Uterus (tissue), 4 donors: ENCODE results near the gene KCNQ1. TPM values are rescaled to one million over a fixed set of nuclear protein-coding genes. Genes with fewer than 3 reads are reported as not detected.

Experiments
- DNase-seq, 2 donors: peaks; one replicate each; pipeline ENCODE4 v3.0.0-alpha.2; 2019 to 2020
- H3K27ac ChIP-seq, 2 donors: fragments of 200-600 bp; sonication (generic); 1 replicate in 1 of 2; 2 replicates in 1 of 2; pipeline ENCODE4 v1.5.1; 2016 to 2018
- H3K27me3 ChIP-seq, 2 donors: fragments of 200-600 bp; sonication (generic); one replicate each; pipeline ENCODE4 v1.5.1; 2018 to 2019; ENCODE audit warnings: control low read depth in 1 of 2
- H3K36me3 ChIP-seq, 2 donors: fragments of 200-600 bp; sonication (generic); one replicate each; pipeline ENCODE4 v1.5.1; 2019; ENCODE audit warnings: control low read depth in 1 of 2
- H3K4me1 ChIP-seq, 2 donors: fragments of 200-600 bp; sonication (generic); one replicate each; pipeline ENCODE4 v1.5.1; 2018 to 2019; ENCODE audit warnings: control low read depth in 1 of 2
- H3K4me3 ChIP-seq, 2 donors: fragments of 200-600 bp; sonication (generic); 1 replicate in 1 of 2; 2 replicates in 1 of 2; pipeline ENCODE4 v1.5.1; 2018 to 2019; ENCODE audit warnings: mild to moderate bottlenecking in 1 of 2
- H3K9me3 ChIP-seq, 2 donors: fragments of 200-600 bp; sonication (generic); one replicate each; pipeline ENCODE4 v1.5.1; 2019; ENCODE audit warnings: control low read depth in 1 of 2
- POLR2A ChIP-seq, 2 donors: fragments of 450-650 bp; IDR thresholded peaks; one replicate each; pipeline ENCODE4 v1.6.1; 2016; ENCODE audit warnings: antibody characterized with exemption in 2 of 2, mild to moderate bottlenecking in 1 of 2, moderate library complexity in 1 of 2
- intact Hi-C: fragments of 100-400 bp; cut with DNase I; formaldehyde crosslinking; loops from one replicate; pipeline ENCODE4 v1.15.1; 2023; ENCODE audit warnings: low total_unique reads
- total RNA-seq, 4 donors: library from RNA; depleted of rRNA in 3 of 4; stranded (reverse); fragments of >200 nt in 3 of 4; gene quantifications; one replicate each; pipeline versions ENCODE4 v1.1.0 to v1.2.4, GENCODE V29; 2014 to 2023
- TF ChIP-seq, protein P1 (sequence below), 4 experiments: fragments of 200-600 bp in 2 of 4; fragments of 450-650 bp in 2 of 4; sonication (generic) in 2 of 4; IDR thresholded peaks; one replicate each; pipeline ENCODE4 v1.5.1; 2016 to 2019; ENCODE audit warnings: antibody characterized with exemption in 4 of 4, mild to moderate bottlenecking in 2 of 4, moderate library complexity in 1 of 4
- donor health status: DM: yes; HTN: yes; CAD: no.

The KCNQ1 gene
- total RNA-seq, 4 donors from 2014 or later: 2.6 to 10.4 (median 5.4) TPM

DNA sequence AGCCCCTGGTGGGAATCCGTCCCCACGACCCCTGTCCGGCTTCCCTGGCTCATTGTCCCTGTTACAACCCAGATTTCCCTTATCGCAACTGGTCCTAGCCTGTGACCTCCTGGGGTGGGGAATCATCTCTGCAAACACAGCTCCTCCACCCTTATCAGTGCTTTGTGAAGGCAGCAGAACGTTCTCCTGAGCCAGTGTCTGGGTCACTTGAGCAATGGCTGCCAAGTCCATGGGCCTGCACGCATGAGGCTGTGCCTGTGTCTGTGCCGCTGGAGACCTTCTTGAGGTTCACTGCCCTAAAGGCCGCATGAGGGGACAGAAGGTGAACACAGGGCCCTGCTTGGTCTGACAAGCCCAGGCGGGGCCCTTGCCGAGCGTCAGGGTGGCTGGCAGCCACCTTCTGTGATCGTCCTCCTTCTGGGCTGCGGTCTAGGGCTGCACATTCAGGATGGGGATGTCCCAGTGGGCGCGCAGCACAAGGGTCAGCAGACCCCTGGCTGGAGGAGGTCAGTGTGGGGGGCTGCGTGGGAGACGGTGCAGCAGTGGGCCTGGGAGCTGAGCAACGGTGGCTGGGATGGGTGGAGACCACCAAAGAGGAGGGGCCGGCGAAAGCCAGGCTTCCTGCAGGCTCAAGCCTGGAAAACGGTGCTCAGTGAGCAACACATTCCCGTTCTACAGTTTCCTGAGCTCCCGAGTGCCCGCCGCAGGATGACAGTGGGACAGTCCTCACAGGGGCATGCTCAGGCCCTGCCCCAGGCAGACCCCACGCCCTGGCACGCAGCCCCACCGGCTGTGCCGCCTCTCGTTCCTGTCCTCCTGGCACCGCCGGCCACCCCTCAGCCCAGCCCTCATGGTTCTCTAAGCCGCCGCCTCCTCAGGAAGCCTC is 366.6 kb downstream of the KCNQ1 start:
- intact Hi-C loops: no loop called here
- Histone ChIP-seq H3K27ac (peak overlapping the region; percentile 78 to 80), H3K27me3 (no peaks in the 10 kb centered on the region), H3K9me3 (no peaks in the 10 kb centered on the region), H3K4me1 (peaks cover 20 to 33% of the 10 kb centered on the region in 2 donors), H3K36me3 (no peaks in the 10 kb centered on the region), H3K4me3 (no peak overlapping the region)
- no peak for TF ChIP-seq POLR2A (IDR thresholded peaks at IDR 0.05)
- TF ChIP-seq, protein P1, sequence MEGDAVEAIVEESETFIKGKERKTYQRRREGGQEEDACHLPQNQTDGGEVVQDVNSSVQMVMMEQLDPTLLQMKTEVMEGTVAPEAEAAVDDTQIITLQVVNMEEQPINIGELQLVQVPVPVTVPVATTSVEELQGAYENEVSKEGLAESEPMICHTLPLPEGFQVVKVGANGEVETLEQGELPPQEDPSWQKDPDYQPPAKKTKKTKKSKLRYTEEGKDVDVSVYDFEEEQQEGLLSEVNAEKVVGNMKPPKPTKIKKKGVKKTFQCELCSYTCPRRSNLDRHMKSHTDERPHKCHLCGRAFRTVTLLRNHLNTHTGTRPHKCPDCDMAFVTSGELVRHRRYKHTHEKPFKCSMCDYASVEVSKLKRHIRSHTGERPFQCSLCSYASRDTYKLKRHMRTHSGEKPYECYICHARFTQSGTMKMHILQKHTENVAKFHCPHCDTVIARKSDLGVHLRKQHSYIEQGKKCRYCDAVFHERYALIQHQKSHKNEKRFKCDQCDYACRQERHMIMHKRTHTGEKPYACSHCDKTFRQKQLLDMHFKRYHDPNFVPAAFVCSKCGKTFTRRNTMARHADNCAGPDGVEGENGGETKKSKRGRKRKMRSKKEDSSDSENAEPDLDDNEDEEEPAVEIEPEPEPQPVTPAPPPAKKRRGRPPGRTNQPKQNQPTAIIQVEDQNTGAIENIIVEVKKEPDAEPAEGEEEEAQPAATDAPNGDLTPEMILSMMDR (IDR thresholded peaks at IDR 0.05): no peak
- DNase-seq: no peak

- Histone ChIP-seq H3K36me3 (no peaks in the 10 kb centered on the region), H3K27me3 (no peaks in the 10 kb centered on the region), H3K4me3 (peak overlapping the region in 1 of 2 donors; percentile 0), H3K4me1 (peaks cover 20 to 26% of the 10 kb centered on the region in 2 donors), H3K9me3 (no peaks in the 10 kb centered on the region), H3K27ac (peak overlapping the region; percentile 78 to 80)
- intact Hi-C loops: no loop called here
- no peak for TF ChIP-seq POLR2A (IDR thresholded peaks at IDR 0.05)
- TF ChIP-seq, protein P1 (IDR thresholded peaks at IDR 0.05): no peak
- DNase-seq: peak; percentile 75 to 77
Measured at GRCh38 chr11:2812371-2812991, 367.7 kb downstream of the KCNQ1 start.

- H3K9me3 ChIP-seq: no peaks in the 10 kb centered on the region
- H3K36me3 ChIP-seq: no peaks in the 10 kb centered on the region
- H3K27ac ChIP-seq: peak overlapping the region; percentile 78 to 80
- no peak for DNase-seq
- H3K4me1 ChIP-seq: peaks cover 14 to 18% of the 10 kb centered on the region in 2 donors
- TF ChIP-seq, protein P1 (IDR thresholded peaks at IDR 0.05): no peak
- TF ChIP-seq POLR2A (IDR thresholded peaks at IDR 0.05): no peak
- intact Hi-C loops: no loop called here
- H3K4me3 ChIP-seq: no peak overlapping the region
- no peaks in the 10 kb centered on the region for H3K27me3 ChIP-seq
Measured at GRCh38 chr11:2813141-2813908, 368.5 kb downstream of the KCNQ1 start.

DNA sequence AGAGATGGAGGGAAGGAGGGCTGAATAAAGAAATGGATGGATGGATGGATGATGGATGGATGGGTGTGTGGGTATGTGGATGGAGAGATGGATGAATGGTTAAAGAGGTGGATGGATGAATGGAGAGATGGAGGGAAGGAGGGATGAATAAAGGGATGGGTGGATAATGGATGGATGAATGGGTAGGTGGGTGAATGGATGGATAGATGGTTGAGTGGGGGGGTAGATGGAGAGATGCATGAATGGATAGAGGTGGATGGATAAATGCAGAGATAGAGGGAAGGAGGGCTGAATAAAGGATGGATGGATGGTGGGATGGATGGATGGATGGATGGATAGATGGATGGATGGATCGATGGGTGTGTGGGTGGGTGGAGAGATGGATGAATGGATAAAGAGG is 369.2 kb downstream of the KCNQ1 start:
- H3K9me3 ChIP-seq: no peaks in the 10 kb centered on the region
- no peak for TF ChIP-seq POLR2A (IDR thresholded peaks at IDR 0.05)
- TF ChIP-seq, protein P1 (IDR thresholded peaks at IDR 0.05): no peak
- H3K4me3 ChIP-seq: no peak overlapping the region
- intact Hi-C loops: no loop called here
- no peak overlapping the region for H3K27ac ChIP-seq
- H3K4me1 ChIP-seq: peaks cover 13 to 18% of the 10 kb centered on the region in 2 donors
- DNase-seq: no peak
- no peaks in the 10 kb centered on the region for H3K36me3 ChIP-seq
- no peaks in the 10 kb centered on the region for H3K27me3 ChIP-seq
